Liver (tissue), 3 donors: Measurements from ENCODE around the gene MOV10.

Experiments
- FOXA1 ChIP-seq: IDR thresholded peaks from 2 replicates; pipeline ENCODE4 v1.6.1; 2016; ENCODE audit warnings: antibody characterized with exemption
- GABPA ChIP-seq, 2 donors: IDR thresholded peaks in 1 of 2; conservative IDR thresholded peaks in 1 of 2; 2 replicates each; pipeline ENCODE4 v1.6.1; 2016; ENCODE audit warnings: antibody characterized with exemption in 2 of 2, mild to moderate bottlenecking in 1 of 2, moderate library complexity in 1 of 2
- TF ChIP-seq, protein P1 (sequence below): IDR thresholded peaks from 2 replicates; pipeline ENCODE4 v1.6.1; 2016; ENCODE audit warnings: antibody characterized with exemption, mild to moderate bottlenecking
- TF ChIP-seq, protein P2 (sequence below): fragments of 150-350 bp; IDR thresholded peaks from 2 replicates; pipeline ENCODE4 v1.5.1; 2017; ENCODE audit warnings: improper control_type of control experiment, low read depth, low read length; ENCODE audit not compliant: missing input control
- donor health status: healthy.
- donor health status: healthy.

DNA sequence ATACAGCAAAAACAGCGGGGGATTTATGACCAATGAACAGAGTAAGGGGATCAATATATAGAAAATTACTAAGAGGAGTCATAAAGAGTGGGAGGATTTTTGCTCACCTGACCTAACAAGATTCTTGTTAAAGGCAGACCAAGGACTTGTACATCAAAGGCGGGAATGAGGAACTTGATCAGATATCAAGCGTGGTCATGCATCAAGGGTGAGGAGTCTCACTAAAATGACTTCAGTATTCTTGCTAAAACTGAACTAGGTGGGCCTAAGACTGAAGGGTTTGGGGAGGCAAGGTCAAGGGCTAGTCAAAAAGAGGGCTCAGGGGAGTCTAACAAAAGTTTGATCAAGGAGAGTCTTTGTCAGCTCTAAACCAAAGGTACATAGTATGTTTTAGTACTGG lies 2.1 kb downstream of the MOV10 start:
- TF ChIP-seq, protein P1, sequence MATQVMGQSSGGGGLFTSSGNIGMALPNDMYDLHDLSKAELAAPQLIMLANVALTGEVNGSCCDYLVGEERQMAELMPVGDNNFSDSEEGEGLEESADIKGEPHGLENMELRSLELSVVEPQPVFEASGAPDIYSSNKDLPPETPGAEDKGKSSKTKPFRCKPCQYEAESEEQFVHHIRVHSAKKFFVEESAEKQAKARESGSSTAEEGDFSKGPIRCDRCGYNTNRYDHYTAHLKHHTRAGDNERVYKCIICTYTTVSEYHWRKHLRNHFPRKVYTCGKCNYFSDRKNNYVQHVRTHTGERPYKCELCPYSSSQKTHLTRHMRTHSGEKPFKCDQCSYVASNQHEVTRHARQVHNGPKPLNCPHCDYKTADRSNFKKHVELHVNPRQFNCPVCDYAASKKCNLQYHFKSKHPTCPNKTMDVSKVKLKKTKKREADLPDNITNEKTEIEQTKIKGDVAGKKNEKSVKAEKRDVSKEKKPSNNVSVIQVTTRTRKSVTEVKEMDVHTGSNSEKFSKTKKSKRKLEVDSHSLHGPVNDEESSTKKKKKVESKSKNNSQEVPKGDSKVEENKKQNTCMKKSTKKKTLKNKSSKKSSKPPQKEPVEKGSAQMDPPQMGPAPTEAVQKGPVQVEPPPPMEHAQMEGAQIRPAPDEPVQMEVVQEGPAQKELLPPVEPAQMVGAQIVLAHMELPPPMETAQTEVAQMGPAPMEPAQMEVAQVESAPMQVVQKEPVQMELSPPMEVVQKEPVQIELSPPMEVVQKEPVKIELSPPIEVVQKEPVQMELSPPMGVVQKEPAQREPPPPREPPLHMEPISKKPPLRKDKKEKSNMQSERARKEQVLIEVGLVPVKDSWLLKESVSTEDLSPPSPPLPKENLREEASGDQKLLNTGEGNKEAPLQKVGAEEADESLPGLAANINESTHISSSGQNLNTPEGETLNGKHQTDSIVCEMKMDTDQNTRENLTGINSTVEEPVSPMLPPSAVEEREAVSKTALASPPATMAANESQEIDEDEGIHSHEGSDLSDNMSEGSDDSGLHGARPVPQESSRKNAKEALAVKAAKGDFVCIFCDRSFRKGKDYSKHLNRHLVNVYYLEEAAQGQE = no peak
- no peak for TF ChIP-seq GABPA (IDR thresholded peaks at IDR 0.05 in 1 of 2, conservative IDR thresholded peaks at IDR 0.05 in 1 of 2)
- TF ChIP-seq, protein P2, sequence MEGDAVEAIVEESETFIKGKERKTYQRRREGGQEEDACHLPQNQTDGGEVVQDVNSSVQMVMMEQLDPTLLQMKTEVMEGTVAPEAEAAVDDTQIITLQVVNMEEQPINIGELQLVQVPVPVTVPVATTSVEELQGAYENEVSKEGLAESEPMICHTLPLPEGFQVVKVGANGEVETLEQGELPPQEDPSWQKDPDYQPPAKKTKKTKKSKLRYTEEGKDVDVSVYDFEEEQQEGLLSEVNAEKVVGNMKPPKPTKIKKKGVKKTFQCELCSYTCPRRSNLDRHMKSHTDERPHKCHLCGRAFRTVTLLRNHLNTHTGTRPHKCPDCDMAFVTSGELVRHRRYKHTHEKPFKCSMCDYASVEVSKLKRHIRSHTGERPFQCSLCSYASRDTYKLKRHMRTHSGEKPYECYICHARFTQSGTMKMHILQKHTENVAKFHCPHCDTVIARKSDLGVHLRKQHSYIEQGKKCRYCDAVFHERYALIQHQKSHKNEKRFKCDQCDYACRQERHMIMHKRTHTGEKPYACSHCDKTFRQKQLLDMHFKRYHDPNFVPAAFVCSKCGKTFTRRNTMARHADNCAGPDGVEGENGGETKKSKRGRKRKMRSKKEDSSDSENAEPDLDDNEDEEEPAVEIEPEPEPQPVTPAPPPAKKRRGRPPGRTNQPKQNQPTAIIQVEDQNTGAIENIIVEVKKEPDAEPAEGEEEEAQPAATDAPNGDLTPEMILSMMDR = no peak
- TF ChIP-seq FOXA1 = no peak
